ENCODE data around the gene UBQLN4.

DNA sequence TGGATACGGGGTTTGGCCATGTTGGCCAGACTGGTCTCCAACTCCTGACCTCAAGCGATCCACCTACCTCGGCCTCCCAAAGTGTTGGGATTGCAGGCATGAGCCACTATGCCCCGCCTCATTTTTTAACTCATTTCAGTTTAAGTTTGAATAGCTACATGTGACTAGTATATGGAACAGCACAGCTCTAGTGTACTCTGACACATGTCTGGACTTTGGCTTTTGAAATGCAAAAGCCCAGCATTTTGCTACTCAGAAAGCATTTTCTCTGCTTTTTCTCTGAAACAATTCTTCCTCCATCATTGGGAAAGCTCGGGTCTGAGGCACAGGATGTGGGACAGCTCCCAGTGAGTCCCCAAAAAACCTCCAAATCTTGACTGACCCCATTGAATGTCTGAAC, 28.8 kb downstream of the UBQLN4 start:
- TF ChIP-seq EZH2 (IDR thresholded peaks at IDR 0.05; ENCODE audit: borderline replicate concordance, low read depth, low read length, severe bottlenecking) (no peak), CTCF (IDR thresholded peaks at IDR 0.05; ENCODE audit: borderline replicate concordance, extremely low read depth, low read length, poor library complexity, severe bottlenecking) (no peak)

Measured in DND-41 (cell line).